ENCODE data around the gene PDE4D.

The PDE4D gene

DNA sequence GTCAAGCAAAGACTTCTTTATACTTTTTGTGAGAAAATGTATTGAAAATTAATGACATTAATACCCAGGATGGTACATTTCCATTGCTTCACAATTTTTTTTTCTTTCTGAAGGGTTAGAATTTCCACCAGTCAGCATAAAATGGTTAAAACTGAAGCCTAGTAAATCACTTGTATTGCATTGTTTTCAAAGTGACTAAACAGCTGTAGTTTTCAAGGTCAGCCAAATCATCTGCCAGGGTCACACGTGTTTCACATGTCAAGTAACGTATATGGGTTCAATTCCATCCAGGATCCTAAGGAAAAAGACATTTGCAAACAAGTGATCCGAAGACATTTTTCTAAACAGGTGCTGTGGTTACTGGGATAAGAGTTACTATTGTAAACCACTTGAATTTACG lies 736.5 kb downstream of the PDE4D start:
- DNase-seq = no peak

DNA sequence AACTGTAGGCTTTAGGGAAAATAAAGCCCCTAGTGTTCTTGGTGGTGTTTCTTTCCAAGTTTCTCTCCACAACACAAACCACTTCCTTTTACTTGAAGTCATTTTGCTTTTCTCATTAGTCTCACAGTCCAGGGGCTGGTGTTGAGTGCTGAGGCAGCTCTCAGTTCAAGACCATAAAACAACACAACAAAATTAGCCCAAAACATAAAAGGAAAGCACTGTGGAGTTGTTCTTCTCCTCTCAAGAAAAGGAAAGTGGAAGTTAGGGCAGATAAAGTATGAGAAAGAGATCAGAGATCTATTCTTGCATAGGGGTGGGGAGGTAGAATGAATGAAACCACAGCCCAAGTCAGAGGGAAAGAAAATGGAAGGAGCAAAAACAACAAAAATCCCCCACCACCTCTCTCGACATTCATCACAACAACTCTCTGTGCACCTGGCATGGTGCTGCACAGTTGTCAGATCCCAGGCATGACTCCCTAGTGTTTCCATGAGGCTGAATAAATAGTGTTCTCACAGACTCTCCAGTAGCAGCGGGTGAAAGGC lies 740.8 kb downstream of the PDE4D start:
- DNase-seq = no peak

DNA sequence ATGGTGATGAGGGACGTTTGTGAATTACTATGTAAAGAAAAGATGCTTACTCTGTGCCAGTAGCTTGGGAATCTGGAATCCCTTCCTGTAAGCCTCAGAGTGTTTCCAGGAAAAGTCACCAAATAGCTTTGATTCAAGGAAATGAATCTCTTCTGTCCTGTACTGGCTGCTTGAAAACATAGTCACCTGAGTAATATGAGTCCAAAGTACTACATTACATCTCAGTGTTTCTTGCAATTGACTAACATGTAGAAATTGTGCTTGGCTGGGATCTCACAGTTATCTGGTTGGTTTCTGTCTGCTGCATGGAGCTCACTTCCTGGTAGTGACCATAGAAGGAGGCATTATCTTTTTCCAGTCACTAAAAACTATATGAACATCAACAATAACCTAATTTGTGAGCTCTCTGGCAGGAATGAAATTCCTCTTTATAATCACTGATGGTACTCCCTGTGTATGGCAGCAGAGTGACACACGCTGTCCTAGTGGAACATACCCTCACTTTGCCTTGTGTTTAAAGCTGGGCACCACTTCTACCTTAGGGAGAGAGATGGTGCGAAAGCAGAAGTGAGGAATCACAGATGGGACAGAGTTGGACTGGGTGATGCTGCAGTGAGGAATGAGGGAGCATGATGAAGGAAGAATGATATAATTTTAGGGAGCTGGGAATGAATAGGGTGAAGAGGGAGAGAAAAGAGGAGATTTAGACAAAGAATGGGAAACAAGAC lies 742.2 kb downstream of the PDE4D start:
- DNase-seq = no peak

DNA sequence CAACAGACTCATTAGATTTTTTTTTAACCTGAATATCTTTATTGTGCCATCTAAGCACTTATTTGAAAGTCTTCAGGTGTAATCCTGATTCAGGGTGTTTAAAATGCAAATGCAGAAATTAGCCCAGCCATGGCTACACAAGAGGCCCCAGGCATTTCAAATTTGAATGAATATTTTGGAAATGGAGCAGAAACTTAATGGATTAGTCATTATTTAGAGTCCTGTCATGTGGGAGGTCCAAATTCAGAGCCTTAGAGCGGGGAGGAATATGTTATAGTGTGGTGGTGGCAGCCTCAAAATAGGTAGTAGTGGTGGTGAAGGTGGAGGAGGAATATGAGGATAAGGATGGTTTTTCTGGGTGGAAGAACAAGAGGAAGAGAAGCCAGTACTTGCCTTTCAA lies 743.7 kb downstream of the PDE4D start:
- no peak for DNase-seq

DNA sequence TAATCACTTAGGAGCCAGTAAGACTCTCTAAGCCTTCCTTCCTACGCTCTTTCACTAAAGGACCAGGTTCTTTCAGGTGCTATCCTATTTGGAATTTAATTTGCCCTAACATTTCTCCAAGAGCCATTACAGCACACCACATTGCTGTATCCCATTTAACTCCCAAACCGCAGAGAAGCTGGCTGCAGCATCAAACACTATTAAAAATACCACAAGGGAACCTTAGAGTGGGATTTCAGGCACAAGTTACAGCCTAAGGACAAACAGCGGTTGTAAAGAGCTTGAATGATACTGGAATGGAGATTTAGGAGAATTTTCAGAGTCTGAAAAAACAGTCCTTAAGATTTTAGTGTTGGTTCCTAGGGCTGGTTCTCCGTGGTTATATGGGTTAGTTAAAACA lies 744.3 kb downstream of the PDE4D start:
- DNase-seq = no peak

DNA sequence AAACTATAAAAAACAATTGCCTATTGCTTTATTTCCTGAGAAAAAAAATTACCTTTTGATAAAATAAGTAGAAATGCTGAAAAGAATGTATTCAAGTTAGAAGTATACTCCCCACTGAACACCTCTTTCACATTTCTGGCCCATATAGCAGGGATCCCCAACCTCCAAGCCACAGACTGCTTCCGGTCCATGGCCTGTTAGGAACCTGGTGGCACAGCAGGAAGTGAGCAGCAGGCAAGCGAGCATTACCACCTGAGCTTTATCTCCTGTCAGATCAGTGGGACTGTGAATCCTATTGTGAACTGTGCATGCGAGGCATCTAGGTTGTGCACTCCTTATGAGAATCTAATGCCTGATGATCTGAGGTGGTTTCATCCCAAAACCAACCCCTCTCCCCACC lies 746.8 kb downstream of the PDE4D start:
- no peak for DNase-seq

DNA sequence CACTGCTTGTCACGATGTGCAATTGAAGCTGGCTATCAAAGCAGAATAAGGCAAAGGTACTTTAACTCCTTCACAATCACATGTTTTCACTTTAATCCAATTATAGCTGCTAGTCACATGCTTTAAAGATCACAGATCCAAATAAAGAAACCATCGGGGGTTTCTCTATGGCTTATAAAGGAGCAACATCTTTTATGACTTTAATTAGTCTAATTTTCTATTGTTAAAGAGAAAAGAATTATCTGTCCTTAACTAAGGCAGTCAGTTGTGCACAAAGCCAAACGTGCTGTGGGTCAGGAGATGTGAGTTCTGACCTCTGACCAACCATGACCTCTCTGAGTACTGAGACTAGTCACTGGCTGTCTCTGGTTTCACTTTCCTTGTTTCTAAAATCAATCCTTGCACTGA lies 749.6 kb downstream of the PDE4D start:
- DNase-seq = no peak

DNA sequence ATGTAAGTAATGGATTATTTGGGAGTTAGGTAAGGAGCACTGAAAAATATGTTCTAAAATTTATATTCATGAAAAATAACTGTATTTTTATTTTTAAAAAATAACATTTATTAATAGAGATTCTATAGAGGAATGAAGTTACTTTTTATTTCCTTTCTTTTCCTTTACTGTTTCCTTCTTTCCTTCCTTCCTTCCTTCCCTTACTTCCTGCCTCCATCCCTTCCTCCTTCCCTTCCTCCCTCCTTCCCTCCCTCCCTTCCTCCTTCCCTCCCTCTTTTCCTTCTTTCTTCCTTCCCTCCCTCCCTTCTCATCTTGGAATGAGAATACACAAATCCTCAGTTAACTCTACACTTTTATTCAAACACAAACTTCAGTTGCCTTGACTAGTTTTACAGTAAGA lies 750.6 kb downstream of the PDE4D start:
- no peak for DNase-seq

DNA sequence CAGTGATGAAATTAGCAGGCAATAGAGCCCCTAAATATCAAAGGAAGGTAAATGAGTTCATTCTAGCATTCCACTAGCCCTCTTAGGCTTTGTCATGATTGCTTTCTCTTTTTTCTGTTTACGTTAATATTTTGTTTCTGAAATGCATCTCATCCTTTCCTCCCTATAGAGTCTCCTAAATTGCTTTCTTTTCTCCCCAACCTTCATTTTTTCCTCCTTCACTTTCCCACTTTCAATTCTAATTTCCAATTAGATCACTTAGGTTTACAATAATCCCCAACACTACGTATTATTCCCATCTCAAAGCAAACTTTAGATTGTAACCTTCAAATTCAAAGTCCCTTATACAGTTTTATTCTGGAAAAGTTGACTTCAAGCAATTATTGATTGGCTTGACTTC lies 751.4 kb downstream of the PDE4D start:
- no peak for DNase-seq

DNA sequence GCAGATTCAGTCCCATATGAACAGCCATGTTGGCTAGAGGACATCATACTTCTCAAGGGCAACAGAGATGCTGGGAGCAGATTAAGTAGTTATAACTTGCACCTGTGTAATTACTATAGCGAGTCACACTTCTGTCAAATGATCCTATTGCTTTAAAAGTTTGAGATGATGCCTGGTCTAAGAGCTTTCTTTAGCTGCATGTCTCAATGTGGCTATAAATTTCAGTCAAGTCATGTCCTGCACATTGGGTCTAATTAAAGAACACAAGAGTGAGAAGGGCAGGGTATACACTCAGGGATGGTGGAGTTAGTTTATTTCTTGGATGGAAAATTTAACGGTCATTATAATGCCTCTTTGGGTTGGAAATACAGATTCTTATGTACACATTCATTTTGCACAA lies 753.4 kb downstream of the PDE4D start:
- DNase-seq = no peak

DNA sequence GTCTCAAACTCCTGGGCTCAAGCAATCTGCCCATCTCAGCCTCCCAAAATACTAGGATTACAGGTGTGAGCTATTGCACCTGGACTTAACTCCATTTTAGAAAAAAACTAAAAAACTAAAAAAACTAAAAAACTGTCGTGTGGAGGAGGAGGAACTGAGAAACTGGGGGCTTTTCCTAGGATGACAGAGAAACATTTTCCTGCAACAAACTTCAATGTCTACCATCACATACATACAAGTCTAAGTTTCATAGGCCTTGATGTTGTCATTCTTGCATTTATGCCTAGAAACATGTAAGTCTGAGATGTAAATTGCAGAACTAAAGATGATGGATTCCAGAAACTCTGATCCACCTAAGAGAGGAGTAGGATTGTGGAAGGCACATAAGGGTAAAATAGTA lies 753.8 kb downstream of the PDE4D start:
- DNase-seq = no peak

DNA sequence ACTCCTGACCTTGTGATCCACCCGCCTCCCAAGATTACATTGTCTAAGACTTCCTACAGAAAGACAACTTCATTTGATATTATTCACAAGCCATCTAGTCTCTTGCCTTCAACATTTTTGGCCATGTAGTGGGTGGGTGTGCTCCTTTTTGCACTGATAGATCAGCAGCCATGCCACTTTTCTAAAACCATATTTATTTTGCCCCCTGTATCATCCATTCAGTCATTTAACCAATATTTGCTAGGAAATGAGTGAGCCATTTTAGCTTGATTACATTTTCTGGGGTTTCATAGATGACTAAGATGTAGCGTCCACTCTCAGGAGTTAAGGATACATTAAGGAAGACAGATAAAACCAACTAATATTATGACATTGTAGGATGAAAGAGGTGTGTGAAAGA lies 755.0 kb downstream of the PDE4D start:
- DNase-seq = no peak

DNA sequence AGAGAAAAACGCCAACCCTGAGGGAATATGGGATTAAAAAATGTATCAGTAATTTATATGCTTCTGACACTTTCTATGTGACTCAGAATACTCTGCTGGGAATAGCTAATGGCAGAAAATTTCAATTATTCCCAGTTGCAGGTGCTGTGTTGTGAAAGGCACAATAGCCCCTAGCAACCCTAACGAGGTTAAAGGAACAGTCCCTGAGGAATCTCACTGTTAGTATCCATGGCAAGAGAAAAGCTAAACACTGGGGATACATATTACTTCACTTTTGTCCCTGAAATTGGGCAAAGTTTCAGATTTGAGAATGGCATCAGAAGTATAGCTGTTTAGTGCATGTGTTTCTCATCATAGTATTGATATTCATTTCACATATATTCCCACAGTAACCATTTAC lies 755.7 kb downstream of the PDE4D start:
- DNase-seq = no peak

DNA sequence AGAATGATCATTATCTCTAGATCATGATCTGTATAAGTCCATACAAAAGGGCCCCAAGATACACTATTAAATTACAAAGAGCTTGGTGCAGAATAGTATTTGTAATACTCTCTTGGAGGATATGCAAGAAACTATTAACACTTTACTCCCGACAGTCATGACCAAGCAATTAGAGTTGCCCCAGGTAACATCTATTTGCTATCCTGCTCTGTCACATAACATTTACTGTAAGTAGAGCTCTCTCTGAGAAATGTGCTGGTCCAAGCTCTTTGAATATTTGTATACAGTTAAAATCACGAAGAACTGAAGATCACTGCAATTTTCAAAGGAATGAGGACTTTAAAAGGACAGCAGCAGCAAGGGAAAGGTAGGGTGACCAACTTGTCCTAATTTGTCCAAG lies 757.0 kb downstream of the PDE4D start:
- no peak for DNase-seq

DNA sequence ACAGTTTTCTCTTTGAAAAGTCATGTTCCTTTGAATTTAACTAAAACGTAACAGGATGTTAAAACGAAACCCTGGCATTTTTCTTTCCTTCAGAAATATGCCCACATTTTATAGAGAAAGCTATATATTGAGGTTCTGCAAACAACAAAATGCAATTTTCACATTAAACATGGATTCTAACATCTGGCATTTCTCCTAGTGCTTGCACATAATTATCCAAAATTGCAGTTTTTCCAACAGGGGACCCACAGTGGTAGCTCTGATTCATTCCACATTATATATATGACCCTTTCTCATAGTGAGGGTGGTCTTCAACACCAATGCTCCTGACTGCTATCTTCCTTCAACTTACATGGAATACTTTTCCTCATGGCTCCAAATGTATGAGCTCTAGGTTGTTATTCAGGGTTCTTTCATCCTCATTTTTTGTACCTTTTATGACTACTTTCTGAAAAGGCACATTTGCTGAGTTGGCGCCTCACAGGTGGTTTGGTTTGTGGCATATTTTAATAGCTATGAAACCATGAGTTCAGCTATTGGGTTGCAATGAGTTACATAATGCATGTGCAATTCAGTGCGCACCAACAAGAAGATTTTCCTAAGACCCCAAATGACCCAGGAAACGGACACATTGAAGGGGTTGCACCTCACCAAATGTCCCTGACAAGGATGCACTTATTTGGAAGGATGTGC lies 758.9 kb downstream of the PDE4D start:
- no peak for DNase-seq

DNA sequence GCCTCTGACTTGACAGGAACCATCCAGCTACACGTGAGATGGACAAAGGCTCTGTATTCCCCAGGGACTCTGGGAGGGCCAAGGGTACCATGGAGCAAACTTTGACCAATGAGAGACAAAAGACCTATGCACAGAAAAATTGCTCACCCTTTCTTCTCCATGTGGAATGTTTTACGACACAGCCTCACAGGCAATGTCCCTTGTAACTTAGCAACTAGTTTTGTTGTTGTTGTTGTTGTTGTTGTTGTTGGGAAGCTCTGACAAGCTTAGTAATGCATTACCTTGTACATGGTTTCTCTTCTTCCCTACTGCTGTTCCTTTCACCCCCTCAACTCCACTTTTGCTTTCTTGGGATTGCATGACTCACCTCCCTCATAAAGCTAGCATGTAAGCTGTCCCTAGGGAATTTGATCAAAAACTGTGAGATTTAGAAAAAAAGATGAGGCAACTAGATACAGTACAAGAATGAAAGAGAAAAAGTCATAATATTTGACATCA lies 759.7 kb downstream of the PDE4D start:
- no peak for DNase-seq

DNA sequence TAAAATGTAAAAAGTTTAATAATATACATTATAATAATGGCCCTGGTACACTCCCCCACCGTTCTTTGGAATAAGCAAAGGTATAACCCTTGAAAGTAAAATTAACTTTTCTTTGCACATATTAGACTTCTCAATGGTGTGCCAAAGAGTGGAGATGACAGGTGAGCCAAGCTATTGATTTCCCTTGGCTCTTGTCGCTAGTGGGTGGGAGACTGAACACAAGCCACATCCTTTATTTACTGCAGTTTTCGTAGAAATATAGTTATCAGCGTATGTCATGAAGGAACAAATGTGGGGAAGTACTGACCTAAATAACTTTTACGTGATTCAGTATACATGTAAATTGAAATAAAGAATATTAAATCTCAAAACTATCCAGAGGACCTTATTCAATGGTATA lies 761.4 kb downstream of the PDE4D start:
- DNase-seq = no peak

DNA sequence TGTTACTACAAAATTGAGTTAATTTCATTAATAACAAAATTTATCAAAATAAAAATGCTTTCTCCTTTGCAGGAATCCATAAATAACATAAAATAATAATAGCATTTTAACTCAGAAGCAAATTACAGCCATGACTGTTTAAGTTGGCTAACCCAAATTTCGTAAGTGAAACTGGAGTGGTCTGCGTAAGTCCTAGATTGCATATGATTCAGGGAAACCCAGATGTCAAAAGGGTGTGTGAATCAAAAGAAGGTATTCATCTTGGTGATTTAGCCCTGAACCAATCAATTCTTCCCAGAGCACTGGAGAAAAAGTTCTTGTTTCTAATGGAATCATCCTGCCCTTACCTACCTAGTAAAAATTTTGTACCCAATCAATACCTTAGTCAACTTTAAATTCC lies 763.1 kb downstream of the PDE4D start:
- no peak for DNase-seq

DNA sequence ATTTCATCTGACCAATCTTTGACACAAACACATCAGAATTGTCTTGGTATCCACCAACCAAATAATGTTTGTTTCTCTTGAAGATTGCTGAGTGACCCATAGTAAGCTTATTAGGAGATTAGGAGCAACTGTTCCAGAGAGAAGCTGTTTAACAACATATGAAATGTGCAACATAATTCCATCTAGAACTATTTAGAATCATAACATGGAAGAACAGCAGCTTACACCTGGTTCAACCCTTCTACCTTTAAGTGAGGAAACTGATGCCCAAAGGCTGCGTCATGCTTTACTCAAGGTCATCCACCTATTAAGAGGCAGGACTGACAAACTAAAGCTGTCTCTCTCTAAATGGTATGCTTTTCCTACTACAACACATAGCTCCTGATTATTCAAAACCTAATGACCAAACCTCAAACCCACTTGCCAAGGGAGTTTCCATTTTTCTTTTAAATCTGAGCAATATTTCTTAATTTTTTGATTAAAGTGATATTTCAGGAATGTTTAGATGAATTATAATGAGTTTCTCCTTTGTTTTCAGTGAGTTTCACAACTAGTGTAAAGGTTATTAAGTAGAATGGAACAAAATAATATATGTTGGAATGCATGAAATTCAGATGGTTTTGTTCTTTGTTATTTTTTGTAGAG lies 764.8 kb downstream of the PDE4D start:
- DNase-seq = no peak

DNA sequence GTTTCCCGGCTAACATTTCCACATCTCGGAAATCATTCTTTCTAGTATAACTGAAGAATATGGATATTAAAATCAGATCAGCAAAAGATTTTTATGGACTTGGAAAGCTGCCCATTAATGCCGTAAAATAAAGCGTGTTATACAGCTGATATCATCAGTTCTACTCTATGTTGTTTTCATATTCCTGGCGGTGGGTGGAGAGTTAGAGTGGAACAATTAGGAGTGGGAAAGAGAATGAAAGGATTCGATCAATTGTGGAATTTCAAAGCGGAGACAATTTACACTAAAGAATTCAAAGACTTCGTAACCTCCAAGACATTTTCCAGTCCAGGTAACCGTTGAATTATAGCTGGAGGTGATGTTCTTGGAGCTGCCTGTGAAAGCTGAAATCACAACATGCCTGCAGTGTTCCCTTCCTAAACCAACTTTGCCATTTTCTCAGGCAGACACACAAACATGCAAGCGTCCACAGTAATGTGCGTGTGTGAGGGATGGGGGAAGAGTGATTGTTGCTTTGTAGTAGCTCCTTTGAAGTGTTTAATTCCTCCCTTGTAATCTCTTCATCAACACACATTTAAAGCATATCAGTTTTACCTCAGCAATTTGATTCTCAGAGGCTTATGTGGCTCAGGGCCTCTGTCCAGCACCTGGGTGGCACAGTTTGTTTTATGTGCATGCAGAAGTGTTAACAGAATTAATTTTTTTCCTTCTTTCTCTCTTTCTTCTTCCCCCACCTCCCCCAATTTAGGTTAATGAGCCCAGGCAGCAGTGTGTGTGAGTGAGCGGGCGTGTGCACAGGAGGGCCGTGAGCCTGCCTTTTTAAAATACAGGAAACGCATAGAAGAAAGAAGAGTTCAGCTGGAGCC lies 766.6 kb downstream of the PDE4D start:
- DNase-seq = no peak

DNA sequence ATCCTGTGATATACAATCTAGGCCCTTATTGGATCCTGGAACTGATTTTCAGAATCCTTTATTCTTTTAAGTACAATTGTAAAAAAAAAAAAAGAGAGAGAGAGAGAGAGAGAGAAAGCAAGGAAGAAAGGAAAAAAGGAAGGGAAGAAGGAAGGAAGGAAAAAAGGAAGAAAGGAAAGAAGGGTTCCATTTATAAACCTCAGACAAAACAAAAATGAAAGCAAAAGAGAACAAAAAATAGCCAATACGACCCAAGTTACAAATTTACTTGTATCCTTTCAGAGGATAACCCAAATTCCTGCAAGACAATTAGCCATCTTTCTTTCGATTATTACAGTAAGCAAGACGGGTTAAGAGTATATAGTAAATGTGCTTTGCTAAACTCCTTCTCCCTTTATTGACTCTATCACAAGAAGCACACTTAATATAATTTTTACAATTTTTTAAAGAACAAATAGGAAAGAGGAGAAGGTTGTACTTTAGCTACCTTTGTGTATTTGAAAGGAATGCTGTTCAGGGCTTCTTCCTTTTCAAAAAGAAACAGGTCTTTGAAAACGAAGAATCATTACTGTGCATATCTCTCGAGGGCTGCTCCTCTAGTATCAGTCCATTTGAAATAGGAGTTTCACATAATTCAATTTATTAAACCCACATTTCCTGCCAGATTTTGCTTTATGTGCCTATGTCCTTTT lies 767.4 kb downstream of the PDE4D start:
- DNase-seq = peak; percentile 14
